Astrocyte of the hippocampus (primary cell): ENCODE results near the gene CIART.
"Not testable (repeated sequence)": the region's sequence is repeated elsewhere in the genome, so short reads cannot be mapped to it uniquely, and the experiment has no call there.

ENCODE experiments used
- DNase-seq: peaks from one replicate; pipeline ENCODE4 v3.0.0; 2011; ENCODE audit warnings: low read depth, low spot score

Gene CIART

GRCh38 chr1:150309758-150310508 is 27.6 kb downstream of the CIART start:
- DNase-seq, result no peak

GRCh38 chr1:150311762-150312161 is 29.4 kb downstream of the CIART start:
- DNase-seq, result no peak

GRCh38 chr1:150314691-150315090 is 32.3 kb downstream of the CIART start:
- DNase-seq, result not testable (repeated sequence)

GRCh38 chr1:150320667-150320978 is 38.3 kb downstream of the CIART start:
- DNase-seq, result no peak

- DNase-seq, result no peak
Observed at GRCh38 chr1:150321826-150322166, 39.4 kb downstream of the CIART start.

GRCh38 chr1:150322310-150322709 is 40.0 kb downstream of the CIART start:
- no peak for DNase-seq

GRCh38 chr1:150332651-150333290 is 50.4 kb downstream of the CIART start:
- no peak for DNase-seq
